HTR-8/SVneo (cell line): ENCODE data around the gene POM121L2.
A peak's percentile ranks its signal among the peaks of the same experiment; 100 is the strongest.

Experiments used
- DNase-seq: peaks from one replicate; pipeline ENCODE4 v3.0.0; 2011; ENCODE audit warnings: low spot score, mixed read lengths; ENCODE audit not compliant: insufficient read length
- FAIRE-seq: peaks from 2 replicates; lab custom pipeline; 2011; peaks lifted over from hg19 to GRCh38; lab: Jason Lieb, UNC

POM121L2 gene

GRCh38 chr6:27295301-27296079 is 16.6 kb downstream of the POM121L2 start:
- DNase-seq (peak; percentile 53), FAIRE-seq (peak; percentile 74)

GRCh38 chr6:27294409-27294808 is 17.7 kb downstream of the POM121L2 start:
- FAIRE-seq (no peak), DNase-seq (no peak)

GRCh38 chr6:27293436-27294098 is 18.5 kb downstream of the POM121L2 start:
- FAIRE-seq (no peak), DNase-seq (no peak)

GRCh38 chr6:27290850-27291208 is 21.2 kb downstream of the POM121L2 start:
- no peak for DNase-seq
- no peak for FAIRE-seq

GRCh38 chr6:27290065-27290849 is 21.8 kb downstream of the POM121L2 start:
- FAIRE-seq (peak; percentile 16), DNase-seq (no peak)

GRCh38 chr6:27288136-27289044 is 23.7 kb downstream of the POM121L2 start:
- peak; percentile 63 for FAIRE-seq
- DNase-seq = peak; percentile 53

- no peak for DNase-seq
- no peak for FAIRE-seq
Measured at GRCh38 chr6:27287751-27288135, 24.3 kb downstream of the POM121L2 start.

GRCh38 chr6:27286141-27286540 is 25.9 kb downstream of the POM121L2 start:
- no peak for DNase-seq
- no peak for FAIRE-seq

GRCh38 chr6:27283279-27283678 is 28.8 kb downstream of the POM121L2 start:
- FAIRE-seq (no peak), DNase-seq (no peak)

- DNase-seq (no peak), FAIRE-seq (no peak)
Measured at GRCh38 chr6:27281569-27281968, 30.5 kb downstream of the POM121L2 start.

- DNase-seq (no peak), FAIRE-seq (no peak)
Measured at GRCh38 chr6:27281105-27281539, 31.0 kb downstream of the POM121L2 start.

- DNase-seq (no peak), FAIRE-seq (no peak)
Measured at GRCh38 chr6:27280540-27281000, 31.5 kb downstream of the POM121L2 start.

- FAIRE-seq = no peak
Measured at GRCh38 chr6:27280064-27280539, 32.0 kb downstream of the POM121L2 start.

GRCh38 chr6:27279513-27280063 is 32.5 kb downstream of the POM121L2 start:
- FAIRE-seq (no peak), DNase-seq (peak; percentile 45)

More at GRCh38 chr6:27280064-27280539, 32.0 kb downstream of the POM121L2 start:
- peak; percentile 39 for DNase-seq

- FAIRE-seq (no peak), DNase-seq (no peak)
Measured at GRCh38 chr6:27275025-27275956, 36.8 kb downstream of the POM121L2 start.

- DNase-seq (no peak), FAIRE-seq (no peak)
Measured at GRCh38 chr6:27273783-27274182, 38.3 kb downstream of the POM121L2 start.

- no peak for FAIRE-seq
Measured at GRCh38 chr6:27268803-27269202, 43.3 kb downstream of the POM121L2 start.

GRCh38 chr6:27267857-27268434 is 44.1 kb downstream of the POM121L2 start:
- FAIRE-seq = no peak
- no peak for DNase-seq

More at GRCh38 chr6:27268803-27269202, 43.3 kb downstream of the POM121L2 start:
- DNase-seq = no peak
